NOMO-1 treated with dmso at 0.1 percent for 144 hours (cell line): ENCODE results near the gene MBD6.

Experiments used
- DNase-seq: peaks from one replicate; lab custom pipeline; 2025; ENCODE audit not compliant: unreplicated experiment; lab: John Stamatoyannopoulos, UW

Gene MBD6

GRCh38 chr12:57575771-57576612 is 53.4 kb downstream of the MBD6 start:
- no peak for DNase-seq

GRCh38 chr12:57576613-57577160 is 54.1 kb downstream of the MBD6 start:
- no peak for DNase-seq

DNA sequence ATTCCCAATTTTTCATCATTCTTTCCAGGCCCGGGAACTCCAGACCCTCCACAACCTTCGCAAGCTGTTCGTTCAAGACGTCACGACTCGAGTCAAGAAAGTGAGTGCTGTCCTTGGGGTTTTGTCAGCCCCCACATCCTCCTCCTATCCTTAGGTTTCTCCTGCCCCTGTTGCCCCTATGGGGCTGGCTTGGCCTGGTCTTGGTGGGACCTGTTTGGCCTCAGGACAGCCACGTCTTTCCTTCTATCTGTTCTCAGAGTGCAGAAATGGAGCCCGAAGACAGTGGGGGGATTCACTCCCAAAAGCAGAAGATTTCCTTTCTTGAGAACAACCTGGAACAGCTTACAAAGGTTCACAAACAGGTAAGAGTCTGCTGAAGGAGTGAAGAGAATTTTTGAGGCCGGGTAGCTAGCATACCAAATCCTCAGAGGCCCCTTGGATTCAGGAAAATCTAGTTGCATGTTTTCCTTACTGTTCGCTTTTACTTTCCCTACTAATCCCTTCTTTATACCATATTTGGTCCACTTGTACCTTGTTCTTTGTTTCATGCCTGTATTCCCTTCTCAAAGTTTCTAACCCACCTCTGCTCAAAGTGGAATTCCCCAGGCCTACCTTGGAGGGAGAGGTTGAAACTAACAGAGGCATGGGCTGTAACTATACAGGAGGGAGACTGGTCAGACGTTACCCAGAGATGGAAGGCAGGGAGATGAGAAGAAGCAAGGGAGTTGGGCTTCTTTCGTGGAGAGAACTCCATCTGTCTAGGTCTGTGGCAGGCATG is 55.5 kb downstream of the MBD6 start:
- no peak for DNase-seq

DNA sequence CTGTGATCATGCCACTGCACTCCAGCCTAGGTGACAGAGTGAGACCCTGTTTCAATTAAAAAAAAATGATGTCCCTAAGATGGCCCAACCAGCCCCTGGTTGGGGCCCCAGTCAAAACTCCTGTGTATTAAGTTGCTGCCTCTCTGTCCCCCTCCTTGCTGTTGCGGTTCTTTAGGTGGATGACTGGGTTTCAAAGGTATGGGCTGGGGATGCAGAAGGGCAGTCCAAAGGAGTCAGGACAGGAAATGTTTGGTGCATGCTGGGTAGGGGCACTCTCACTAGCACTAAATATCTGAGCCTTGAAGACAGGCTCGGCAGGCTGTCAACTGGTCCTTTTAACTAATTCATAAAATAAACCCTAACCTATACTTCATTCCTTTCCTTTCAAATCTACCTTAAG is 56.4 kb downstream of the MBD6 start:
- no peak for DNase-seq
